Skin of body (tissue), 2 donors: ENCODE data around the gene FGF4. TPM values are rescaled to one million over a fixed set of nuclear protein-coding genes. Genes with fewer than 3 reads are reported as not detected.
A peak's percentile ranks its signal among the peaks of the same experiment; 100 is the strongest.

Source experiments
- DNase-seq: peaks from one replicate; lab custom pipeline; 2025; lab: John Stamatoyannopoulos, UW
- total RNA-seq: library from RNA; depleted of rRNA; stranded (reverse); fragments of >200 nt; gene quantifications from one replicate; pipeline ENCODE4 v1.2.3, GENCODE V29; 2014

FGF4 gene
- total RNA-seq, 1 donor from 2014 or later: not detected

DNA sequence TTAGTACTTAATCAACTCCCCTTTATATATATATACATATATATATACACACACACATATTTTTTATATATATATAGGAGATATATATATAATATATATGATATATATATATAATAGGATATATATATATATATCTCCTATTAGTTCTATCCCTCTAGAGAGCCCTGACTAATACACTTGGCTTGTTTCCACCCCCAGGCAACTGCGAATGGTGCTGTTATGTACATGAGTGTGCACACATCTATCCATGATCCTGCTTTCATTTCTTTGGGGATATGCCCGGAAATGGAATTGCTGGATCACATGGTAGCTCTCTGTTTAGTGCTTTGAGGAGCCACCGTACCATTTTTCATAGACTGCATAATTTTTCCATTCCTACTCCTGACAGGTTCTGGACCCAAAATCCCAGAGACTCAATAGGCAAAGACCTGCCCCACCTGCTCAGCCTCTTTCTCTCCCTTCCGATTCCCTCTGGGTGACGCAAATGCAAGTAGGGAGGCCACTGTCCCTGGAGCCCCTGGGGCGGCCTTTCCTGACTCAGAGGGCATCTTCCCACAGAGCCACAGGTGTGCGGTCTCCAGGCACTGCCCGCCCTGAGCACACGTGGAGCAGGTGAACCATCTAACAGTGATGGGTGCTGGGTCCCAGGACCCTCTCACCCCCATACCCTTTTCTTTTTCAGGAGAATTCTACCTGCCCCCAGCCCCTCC is 32.1 kb upstream of the FGF4 start:
- DNase-seq: no peak

DNA sequence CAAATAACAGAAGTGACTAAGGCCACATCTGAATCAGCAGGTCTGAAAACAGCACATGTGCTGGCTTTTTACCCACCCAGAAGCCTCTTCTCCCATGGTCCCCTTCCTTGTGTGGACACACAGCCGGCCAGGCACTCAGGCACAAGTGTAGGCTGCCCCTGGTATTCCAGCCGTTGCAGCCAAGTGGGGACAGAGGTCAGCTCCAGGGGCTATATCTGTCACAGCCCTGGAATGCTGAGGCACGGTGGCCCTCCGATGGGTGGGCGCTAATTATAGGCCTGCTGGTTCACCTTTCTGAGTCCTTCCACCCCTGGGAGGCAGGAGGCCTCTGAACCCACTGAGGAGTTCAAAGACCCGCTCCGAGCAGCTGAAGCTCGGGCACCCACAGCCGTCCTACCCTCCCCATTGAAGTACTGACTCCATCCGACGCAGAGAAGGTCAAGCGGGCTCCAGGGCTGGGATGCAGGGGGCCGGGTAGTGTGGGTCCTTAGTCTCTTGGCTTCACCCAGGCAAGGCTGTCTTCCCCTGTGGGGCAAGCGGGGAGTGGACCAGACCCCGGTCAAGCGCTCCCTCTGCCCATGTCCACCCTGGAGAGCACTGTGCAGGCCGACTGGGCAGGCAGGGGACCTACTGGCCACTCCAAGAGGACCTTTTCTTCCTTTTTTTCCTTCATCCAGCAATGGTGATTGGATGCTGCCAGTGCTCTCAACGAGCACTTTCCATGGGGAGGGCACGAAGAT is 29.8 kb upstream of the FGF4 start:
- DNase-seq: no peak

DNA sequence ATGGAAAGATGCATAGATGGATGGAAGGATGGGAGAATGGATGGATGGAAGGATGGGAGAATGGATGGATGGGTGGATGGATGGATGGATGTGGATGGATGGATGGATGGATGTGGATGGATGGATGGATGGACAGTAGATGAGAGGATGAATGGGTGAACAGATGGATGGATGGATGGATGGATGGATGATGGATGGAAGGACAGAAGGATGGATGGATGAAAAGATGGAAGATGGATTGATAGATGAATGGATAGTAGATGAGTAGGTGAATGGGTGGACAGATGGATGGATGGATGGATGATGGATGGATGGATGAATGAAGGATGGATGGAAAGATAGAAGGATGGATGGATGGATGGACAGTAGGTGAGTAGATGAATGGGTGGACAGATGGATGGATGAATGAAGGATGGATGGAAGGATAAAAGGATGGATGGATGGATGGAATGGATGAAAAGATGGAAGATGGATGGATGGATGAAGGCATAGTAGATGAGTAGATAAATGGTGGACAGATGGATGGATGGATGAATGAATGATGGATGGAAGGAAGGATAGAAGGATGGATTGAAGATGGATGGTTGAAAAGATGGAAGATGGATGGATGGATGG is 28.6 kb upstream of the FGF4 start:
- DNase-seq: no peak

DNA sequence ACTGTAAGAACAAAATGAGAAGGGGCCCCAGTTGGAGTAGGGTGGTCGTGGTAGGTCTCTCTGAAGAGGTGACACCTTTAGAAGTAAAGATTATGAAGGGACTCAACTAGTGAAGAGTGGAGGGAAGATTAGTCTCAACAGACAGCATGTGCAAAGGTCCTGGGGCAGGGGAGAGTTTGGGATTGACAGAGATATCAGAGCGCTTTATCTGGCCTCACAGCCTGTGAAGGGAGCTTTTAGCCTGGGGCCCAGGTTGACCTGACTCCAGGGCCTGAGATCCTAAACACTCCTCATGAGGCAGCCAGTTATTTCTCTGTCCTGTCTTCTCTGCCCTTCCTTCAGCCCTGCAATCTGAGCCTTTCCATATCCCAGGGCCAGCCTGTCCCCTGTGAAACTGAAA is 27.9 kb upstream of the FGF4 start:
- DNase-seq: no peak

DNA sequence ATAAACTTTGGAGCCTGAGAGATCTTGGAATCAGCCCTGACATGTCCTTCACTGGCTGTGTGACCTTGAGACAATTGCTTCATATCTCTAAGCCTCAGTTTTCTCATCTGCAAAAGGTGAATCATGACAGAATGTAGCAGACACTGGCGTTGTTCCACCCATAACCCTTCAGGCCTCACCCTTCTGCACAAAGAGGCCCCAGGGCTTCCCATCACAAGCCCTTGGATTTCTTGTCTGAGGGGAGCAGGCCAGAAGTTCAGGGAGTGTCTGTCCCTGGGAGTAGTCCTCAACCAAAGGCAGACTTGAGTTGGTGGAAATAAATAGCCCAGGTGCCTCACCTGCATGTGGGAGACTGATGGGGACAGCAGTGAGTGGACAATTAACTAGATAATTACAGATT is 27.4 kb upstream of the FGF4 start:
- no peak for DNase-seq

DNA sequence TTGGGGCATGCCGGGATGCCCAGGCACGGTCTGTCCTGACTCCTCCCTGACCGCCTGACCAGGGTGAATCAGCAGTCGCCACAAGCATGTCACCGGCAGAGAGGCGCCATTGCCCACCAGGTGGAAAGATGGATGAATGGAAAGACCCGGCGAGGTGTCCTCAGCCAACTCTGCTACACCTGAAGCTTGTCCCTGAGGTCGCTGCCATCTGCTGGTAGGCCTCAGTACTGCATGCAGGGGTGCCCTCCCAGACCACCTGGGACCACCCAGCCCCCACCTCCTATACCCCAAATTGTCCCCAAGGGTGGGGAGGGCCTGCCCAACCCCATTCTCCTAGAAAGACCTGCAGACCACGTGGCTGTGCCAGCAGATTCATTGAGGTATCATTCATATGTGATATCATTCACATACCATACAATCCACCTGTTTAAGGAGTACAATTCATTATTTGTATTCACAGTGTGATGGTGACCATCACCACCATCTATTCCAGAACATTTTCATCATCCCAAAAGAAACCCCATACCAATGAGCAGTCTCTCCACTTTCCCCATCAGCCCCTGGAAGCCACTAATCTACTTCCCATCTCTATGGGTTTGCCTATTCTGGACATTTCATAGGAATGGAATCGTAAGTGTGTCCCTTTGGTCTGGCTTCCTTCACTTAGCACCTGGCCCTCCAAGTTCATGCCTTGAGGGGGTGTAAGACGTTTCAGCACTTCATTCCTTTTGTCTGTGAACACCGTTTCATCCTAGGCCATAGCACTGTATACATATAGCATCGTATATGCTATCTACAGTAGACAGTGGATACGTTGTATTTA is 26.6 kb upstream of the FGF4 start:
- no peak for DNase-seq

DNA sequence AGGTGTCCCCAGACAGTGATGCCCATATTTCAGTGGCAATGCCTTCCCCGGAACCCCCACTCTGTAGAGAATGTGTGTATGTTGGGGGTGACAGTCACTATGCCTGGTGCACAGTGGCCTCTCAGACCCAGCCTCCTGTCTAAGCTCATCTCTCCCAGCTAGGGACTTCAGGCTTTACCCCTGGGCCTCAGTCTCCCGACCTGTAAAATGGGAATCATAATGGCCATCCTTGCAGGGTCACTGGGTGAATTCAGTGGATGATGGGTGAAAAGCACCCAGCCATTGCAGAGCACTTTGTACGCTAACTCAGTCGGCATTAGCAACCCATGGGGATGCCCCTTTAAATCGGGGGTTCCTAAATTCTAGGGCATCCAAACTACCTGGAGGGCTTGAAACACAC is 25.1 kb upstream of the FGF4 start:
- DNase-seq: no peak

DNA sequence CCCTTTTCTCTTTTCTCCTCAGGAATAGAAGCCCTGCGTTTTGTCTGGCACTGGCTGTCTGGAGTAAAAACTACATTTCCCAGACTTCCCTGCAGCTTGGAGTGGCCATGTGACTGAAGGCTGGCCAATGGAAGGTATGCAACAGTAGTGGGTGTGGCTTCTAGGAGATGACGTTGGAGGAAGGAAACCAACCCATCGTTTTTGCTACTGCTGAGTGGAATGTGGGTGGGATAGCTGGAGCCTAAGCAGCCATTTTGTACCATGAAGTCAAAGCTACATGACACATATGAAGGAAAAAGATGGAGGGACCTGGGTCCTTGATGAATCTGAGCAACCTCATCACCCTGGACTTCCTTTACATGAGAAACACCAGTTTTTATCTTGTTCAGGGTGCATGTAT is 24.4 kb upstream of the FGF4 start:
- DNase-seq: no peak

DNA sequence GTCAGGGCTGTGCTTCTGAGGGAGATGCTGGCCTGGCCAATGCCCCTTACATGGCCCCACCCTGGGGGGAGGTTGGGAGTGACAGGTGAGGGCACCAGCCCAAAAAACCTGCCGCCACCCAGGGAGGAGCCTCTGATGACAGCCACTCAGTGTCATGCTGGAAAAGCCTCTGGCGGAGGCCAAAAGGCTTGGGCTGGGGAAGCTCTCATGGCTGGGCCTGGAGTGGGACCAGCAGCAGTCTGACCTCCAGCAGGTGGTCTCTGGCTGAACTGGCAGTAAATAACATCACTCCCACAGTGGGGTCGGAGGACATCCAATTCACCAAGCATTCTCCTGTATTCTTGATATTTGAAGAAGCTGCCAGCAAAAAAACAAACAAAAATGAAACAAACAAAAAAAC is 24.0 kb upstream of the FGF4 start:
- DNase-seq: no peak

DNA sequence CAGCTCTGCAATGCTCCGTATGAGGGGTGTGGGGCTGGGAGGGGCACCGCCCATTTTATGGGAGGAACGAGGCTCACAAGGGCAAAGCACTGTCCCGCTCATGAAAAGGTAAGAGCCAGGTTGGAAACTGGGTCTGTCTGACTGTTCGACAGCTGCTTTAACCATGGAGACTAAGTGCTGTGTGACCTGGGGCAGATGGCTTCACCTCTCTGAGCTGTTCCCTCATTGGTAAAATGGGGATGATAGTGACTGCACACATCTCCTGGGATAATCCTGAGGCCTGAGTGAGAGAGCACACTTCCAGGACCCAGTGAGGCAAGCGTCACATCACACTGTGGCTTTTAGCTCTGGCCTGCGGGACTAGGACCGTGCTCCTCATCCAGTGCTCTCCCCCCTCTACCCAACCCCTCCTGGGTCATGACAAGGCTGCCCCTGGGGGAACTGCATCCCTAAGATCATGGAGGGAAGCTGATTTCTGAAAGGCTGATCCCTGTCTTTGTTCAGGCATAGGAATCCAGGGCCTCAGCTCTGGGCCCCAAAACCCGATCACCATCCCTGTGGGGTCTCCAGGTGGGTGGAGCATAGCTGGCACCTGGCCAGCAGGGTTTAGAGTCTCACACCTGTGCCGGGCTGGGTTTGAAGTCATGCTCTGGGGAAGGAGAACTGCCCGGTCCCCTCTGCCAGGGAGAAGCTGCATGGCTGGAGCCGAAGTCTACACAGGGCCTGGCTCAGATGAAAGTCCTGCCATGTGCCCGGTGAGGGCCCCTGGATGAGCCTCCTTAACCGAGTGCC is 22.8 kb upstream of the FGF4 start:
- no peak for DNase-seq

DNA sequence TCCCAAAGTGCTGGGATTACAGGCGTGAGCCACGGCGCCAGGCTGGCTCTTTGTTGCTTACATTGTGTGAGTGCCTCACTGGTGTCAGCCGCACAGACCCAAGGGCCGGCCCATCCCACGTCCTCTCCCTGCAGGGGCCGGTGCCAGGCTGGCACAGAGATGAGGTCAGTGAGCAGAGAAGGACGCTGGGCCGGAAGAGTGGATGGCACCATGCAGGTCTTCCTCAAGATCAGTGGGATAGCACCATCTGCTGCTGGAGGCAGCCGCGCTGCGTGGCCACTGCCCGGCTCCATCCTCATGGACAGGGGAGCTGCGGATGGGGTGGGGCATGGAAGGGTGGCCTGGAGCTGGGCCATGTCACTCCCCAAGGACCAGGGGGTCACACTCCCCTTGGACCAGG is 22.0 kb upstream of the FGF4 start:
- no peak for DNase-seq

DNA sequence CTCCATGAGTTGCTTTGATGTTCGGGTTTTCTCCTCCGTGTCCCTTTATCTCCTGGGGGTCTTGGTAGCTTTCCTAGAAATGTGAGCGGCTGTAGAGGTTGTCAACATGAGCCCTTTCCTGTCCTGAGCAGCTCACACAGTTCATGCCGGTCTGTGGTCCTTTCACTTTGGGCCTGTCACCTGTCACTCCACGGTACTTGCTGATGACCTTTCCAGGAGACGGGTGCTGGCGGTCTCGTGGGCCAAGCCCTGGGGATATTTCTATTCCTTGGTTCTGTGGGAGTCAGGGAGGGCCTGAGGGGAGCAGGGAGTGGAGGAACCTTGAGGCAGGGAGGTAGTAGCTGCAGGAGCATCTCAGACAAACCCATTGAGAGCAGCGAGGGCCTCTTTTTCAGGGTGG is 20.9 kb upstream of the FGF4 start:
- no peak for DNase-seq

DNA sequence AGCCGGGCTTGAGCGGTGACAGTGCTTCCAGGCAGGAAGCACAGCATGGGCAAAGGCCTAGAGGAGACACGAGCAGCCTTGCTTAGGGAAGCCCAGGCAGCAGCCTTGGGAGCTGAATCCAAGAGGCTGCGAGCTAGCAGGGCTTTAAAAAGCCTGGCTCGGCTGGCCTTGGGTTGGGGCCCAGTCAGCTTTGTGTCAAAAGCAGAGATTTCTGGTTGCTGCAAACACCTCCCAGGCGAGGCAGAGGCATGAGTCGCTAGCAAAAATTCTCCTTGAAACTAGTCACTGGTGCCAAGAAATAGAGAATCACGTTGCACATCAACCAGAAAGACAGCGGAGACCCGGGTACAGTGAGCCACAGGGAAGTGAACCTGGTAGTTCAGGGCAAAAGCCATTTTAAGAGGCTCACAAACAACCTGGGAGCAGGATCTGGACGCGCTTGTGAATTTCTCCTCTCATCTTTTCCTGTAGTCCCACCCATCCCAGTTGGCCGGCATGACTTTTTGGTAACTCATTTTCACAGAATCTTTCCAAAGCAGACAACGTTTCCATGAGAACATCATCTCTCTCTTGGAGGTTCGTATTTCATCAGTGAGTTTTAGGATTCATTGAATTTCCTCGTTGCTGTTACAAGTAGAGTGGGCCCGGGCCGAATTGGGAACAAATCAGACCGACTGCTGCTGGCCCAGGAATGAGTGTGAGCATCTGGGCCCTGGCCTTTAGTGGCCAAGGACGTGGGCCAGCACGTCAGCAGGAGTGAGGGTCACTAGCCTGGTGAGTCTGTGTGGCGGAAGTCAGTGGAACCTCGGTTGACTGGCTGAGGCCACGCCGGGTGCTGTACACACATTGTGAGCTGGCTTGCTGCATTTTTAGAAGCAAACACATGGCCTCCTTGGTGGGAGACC is 16.4 kb upstream of the FGF4 start:
- peak; percentile 55 for DNase-seq

DNA sequence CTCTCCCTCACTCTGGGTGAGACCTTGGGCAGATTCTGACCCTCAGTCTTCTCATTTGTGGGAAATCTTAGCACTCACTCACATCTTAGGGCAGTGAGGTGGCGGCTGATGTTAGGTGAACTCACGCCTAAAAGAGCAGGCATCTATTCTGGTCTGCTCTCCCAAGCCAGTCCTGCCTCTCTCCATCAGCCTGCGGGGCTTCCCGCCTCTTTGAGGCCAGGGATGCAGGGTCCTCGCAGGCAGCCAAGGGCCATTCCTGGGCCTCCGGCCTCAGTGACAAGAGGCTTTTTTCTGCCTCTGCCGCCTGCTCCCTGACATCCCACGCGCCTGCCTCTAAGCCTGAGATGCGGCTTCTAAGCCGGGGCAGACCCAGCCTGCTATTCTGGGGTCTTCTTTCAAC is 13.8 kb upstream of the FGF4 start:
- no peak for DNase-seq

DNA sequence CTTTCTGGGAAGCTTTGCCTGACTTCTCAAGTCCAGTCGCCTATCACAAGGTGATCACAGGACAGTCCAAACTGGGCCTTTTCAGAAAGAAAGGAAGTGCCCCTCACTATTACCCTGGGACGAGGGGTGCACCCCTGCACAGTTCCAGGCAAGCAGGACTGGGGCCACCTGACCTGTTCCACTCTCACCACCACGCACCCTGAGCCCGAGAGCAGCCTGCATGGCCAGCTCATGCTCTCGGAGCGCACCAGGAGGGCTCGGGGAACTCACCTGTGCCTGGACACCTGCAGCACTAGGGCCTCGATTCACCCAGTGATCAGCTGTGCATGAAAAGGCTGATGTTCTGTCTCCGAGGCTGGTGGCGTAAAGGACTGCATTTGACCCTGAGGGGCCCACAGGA is 12.8 kb upstream of the FGF4 start:
- DNase-seq: no peak

DNA sequence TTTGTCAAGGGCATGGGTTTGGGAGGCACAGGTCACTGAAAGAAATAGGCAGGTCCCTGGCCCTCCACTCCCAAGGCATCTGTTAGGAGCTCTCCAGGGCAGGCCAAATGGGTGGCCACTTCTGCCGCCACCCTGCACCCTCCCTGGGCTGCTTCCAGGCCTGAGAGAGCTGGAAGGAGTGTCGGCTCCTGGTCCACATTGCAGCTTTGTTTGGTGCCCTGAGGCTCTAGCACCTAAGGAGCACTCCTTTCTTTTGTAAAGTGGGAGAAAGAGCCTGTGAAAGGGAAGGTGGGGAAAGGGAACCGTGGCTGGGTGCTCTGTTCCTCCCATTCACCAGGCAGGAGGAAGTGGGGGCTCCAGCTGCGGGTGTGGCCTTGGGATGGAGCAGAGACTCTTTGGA is 12.3 kb upstream of the FGF4 start:
- DNase-seq: no peak

DNA sequence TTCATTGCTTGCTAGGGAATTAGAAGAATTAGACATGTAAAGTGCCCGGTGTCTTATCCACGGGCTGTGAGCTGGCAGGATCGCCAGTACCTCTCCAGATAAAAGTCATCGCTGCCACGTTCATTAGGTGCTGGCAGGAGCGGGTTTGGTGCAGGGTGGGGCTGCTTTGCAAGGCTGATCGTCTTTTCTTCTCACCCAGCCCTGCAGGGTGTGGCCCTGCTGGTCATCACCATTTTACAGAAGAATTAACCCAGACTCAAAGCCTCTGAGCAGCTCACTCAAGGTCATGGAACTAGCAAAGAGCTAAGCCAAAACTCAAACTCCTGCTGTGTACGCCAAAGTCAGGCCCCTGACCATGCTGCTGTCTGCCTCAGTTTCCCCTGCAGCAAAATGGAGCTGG is 6.1 kb upstream of the FGF4 start:
- no peak for DNase-seq

DNA sequence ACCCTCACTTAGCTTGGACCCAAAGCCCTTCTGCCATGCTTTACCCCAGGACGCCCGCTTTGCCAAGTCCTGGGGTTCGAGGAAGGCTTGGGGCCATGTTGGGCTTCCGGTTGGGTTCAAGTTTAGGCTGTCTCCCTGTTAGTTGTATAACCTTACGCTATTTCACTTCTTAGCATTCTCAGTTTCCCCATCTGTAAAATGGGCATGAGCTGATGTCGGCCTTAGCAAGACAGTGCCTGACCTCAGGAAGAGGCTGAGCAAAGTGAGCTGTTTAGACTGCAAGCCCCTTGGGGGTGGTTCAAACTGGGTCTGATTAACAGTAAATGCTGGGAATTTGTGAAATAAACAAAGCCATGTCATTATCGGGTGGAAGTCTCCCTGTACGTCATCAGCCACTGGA is 3.2 kb upstream of the FGF4 start:
- DNase-seq: no peak

DNA sequence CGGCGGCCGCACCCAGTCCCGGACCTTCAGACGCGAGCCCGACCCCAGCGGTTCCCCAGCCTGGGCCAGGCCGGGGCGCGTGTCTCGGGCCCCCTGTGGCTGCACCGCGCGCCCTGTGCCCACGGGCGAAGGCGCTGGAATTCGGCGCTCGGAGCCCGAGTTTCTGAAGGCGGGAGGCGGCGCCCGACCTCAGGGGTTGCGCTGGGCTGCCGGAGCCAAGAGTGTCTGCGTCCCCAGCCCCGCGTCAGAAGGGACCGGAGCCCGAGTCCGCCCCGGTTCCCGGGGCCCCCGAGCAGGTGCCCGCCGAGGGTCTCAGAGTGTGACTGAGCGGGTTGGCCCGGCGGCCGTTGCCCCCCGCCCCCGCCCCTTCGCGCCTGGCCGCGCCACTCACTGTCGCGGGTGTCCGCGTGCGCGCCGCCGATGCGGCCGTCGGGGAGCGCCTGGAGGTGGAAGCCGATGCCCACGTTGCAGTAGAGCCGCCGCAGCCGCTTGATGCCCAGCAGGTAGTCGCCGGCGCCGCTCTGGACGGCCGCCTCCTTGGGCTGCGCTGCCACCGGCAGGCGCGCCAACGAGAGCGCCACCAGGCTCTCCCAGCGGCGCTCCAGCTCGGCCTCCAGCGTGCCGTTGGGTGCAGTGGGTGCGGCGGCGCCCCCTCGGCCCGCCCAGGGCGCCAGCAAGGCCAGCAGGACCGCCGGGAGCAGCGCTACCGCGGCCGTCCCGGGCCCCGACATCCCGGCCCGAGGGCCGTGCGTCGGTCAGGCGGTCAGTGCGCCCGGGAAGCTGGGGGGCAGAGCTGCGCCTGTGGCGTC is 583 bp downstream of the FGF4 start:
- DNase-seq: no peak
